HPDE6-E6E7 (cell line): Measurements from ENCODE around the gene ASMTL.
"Not testable (repeated sequence)": the region's sequence is repeated elsewhere in the genome, so short reads cannot be mapped to it uniquely, and the experiment has no call there.

Experiments used
- DNase-seq: peaks from one replicate; pipeline ENCODE4 v3.0.0; 2011; ENCODE audit warnings: missing footprints; ENCODE audit errors: extremely low spot score

Gene ASMTL

DNA sequence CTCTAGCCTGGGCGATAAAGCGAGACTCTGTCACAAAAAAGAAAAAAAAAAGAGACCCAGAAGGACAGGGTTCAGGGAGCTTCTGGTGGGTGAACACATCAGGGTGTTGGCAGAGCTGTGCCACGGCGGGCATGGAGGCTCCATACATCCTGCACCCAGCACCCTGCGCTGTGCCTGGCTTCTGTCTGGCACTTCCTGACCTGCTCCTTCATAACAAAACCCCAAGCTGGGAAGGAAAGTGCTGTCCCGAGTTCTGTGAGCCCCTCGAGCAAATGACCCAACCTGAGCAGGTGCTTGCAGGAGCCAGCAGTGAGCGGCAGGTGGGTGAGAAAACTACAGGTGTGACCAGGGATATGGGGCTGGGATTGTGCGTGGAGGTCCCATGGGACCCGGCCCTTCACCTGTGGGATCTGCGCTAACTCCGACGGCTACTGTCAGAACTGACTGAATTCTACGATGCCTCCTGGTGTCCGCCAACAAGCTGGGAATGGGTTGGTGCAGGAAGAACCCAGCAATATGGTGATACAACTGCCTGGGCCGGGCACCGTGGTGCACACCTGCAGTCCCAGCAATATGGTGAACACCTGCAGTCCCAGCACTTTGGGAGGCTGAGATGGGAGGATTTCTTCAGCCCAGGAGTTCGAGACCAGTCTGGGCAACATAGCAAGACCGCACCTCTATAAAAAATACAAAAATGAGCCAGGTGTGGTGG lies 18.9 kb downstream of the ASMTL start:
- no peak for DNase-seq

- no peak for DNase-seq
Observed at GRCh38 chrX:1430451-1430850, 22.3 kb downstream of the ASMTL start.

GRCh38 chrX:1427756-1428155 lies 25.0 kb downstream of the ASMTL start:
- no peak for DNase-seq

DNA sequence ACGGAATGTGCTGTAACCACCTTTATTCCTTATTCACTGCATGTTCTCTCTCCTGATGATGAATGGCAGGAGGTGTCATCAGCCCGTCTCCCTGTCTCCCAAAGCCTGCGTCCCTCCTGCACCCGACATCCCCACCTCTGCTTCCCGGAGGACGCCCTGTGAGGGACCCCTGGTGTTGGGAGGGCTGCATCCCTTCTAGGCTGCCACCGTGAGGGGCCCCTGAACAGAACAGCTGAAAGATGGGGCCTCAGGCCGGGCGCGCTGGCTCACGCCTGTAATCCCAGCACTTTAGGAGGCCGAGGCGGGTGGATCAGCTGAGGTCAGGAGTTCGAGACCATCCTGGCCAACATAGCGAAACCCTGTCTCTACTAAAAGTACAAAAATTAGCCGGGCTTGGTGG lies 26.4 kb downstream of the ASMTL start:
- DNase-seq: not testable (repeated sequence)

- DNase-seq: no peak
Observed at GRCh38 chrX:1425381-1425780, 27.3 kb downstream of the ASMTL start.

DNA sequence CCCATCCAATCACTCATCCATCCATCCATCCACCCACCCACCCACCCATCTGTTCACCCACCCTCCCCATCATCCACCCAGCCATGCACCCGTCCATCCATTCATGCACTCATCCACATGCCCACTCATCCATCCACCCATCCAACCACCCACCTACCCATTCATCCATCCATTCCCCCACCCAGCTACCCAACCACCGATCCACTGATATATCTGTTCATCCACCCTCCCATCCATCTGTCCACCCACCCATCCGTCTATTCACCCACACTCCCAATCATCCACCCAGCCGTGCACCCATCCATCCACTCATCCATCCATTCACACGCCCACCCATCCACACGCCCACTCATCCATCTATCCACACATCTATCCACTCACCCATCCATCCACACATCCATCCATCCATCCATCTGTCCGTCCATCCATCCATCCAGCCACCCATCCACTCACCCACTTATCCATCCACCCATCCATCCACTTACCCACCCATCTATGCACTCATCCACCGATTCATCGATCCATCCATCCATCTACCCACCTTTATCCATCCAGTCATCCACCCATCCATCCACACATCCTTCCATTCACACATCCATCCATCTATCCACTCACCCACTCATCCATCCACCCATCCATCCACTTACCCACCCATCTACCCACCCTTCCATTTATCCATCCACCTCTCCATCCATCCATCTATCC lies 28.4 kb downstream of the ASMTL start:
- no peak for DNase-seq

- no peak for DNase-seq
Observed at GRCh38 chrX:1423215-1423614, 29.5 kb downstream of the ASMTL start.

DNA sequence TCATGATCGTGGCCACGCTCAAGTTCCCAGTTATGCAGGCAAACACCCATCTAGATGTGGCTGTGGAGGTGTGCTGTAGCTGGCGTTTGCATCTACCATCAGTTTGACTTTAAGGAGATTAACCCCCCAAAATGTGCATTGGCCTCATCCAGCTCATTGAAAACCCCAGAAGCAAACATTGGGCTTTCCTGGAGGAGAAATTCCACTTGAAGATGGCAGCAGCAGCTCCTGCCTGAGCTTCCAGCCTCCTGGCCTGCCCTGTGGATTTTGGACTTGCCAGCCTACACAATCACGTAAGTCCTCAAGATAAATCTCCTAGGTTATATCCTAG lies 30.6 kb downstream of the ASMTL start:
- no peak for DNase-seq

GRCh38 chrX:1421433-1422134 lies 31.1 kb downstream of the ASMTL start:
- no peak for DNase-seq

DNA sequence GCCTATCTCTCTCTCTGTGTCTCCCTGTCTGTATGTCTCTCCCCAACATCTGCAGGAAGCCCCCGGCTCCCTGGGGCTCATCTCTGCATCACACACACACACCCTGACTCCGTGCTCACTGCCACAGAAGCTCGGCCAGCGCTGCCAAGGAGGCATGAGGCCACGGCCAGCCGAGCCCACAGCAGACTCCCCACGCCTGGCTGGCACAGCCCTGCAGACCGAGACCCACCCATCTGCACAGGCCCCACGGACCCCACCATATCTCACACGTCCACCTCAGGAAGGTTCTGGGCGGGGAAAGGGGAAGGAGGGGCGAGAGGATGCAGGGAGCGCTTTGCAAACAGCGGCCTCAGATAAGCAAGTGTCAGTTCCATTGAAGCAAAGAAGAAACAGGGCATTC lies 32.3 kb downstream of the ASMTL start:
- no peak for DNase-seq

- DNase-seq: no peak
Observed at GRCh38 chrX:1419545-1420355, 33.0 kb downstream of the ASMTL start.

DNA sequence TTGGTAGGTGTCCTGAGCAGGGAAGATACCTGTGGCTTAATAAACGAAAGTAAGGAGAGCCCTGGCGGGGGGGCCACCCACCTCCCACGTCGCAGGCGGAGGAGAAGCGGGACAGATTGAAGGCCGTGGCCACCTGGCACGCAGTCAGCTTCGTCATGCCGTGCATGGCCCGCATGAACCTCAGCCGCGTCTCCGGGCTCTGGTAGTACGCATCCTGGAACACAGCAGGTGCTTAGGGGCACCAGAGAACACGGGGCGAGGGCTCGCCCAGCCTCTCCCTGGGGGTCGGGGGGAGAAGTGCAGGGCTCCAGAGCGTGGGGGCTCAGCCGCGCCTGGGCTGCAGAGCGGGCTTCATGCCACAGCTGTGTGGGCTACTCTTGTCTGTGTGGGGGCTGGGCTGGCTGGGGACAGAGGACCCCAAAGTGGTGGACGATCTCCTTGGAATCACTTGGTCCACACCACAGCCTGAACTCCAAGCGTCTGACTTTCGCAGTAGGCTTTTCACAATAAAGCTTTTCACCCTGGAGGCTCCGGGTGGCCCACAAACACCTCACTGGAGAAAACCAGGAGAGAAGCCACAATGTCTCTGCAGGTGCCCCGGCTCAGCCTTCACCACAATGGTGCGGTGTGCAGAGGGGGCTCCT lies 33.7 kb downstream of the ASMTL start:
- DNase-seq: no peak

DNA sequence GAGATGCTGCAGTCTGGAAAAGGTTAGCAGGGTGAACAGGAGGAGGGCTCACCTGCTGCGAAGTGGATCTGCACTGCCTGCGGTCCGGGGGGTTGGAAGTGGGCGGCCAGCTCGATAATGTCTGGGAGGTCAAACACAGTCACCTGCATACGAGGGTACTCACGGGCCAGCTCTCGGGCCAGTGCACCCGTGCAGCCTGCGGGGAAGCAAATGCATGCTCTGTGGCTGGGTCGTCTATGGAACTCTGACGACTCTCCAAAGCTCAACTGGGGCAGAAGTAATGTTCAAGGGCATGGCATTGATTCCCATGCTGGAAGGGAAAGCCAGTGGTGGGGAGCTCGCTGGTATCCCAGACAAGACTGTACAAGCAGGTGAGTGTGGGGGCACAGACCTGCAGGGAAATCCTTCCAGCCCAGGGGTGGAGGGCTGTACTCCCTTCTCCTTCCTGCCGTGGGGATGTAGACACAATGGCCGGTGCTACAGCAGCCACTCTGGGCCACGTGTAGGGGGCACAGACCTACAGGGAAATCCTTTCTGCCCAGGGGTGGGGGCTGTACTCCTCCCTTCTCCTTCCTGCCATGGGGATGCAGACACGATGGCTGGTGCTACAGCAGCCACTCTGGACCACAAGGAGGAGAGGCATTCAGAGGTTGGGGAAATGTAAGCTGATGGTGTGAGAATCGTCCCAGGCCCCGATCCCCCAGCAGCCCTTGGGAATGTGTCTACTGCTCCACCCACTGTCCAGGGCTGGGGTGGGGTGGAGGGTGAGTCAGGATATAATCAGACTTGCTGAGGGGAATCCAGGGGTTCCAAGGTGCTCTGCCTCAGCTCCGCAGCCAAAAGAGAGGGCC lies 34.6 kb downstream of the ASMTL start:
- no peak for DNase-seq

DNA sequence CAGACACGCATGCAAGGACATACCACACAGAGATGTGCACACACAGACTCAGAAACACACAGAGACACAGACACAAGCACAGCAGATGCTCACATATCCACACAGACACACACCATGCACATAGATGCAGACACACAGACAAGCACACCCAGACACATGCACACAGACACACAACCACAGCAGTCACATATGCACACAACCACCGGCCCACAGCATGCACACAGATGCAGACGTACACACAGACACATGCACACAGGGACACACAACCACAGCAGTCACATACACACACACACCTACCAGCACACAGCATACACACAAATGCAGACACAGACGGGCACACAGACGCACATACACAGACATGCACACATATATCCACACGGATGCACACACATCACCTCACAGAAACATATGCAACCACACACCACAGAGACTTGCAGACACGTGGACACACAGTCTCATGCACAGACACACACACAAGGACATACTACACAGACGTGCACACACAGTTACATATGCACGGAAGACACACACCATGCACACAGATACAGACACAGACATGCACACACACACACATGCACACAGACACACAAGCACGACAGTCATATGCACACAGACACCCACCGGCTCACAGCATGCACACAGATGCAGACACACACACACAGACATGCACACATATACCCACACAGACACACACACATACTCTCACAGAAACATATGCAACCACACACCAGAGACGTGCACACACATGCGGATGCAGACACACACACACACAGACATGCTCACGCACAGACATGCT lies 35.5 kb downstream of the ASMTL start:
- DNase-seq: no peak

DNA sequence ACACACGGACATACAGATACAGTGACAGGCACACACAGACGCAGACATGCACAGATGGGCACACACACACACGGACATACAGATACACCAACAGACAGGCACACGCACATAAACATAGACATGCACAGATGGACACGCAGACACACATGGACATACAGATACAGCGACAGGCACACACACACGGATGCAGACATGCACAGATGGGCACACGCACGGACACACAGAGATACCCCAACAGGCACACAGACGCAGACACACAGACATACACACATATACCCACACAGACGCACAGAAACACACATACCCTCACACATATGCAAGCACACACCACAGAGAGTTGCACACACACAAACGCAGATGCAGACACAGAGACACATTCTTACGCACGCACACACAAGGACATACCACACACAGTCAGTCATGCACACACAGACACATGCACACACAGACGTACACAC lies 36.4 kb downstream of the ASMTL start:
- DNase-seq: no peak

- no peak for DNase-seq
Observed at GRCh38 chrX:1412551-1413161, 40.1 kb downstream of the ASMTL start.

DNA sequence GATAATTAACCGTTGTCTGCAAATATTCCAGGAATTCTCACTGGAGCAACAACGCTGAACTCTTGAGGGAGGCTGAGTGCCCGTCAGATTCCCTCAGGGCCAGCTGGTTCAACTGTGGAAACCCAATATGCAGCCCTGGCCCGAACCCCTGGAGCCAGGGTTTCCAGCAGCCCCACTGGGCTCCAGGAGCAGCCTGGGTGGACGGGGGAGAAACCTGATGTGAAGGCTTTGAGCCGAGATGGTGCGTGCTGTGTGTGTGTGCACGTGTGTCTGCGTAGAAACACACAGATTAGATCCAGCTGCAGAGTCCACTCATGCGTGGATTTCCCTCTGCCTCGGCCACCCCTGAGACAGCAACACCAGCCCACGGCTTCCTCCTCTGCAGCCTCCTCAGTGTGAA lies 41.4 kb downstream of the ASMTL start:
- no peak for DNase-seq

- DNase-seq: no peak
Observed at GRCh38 chrX:1407035-1407434, 45.7 kb downstream of the ASMTL start.

GRCh38 chrX:1405769-1406168 lies 46.9 kb downstream of the ASMTL start:
- not testable (repeated sequence) for DNase-seq
